Upper lobe of left lung (tissue), 6 donors: ENCODE measurements around the gene CGREF1. TPM values are rescaled to one million over a fixed set of nuclear protein-coding genes. Genes with fewer than 3 reads are reported as not detected.
A peak's percentile ranks its signal among the peaks of the same experiment; 100 is the strongest.

Experiments
- ATAC-seq, 2 donors: fragments of 200-7000 bp; cut with Tn5 transposase; one replicate each; pipeline ENCODE4 v1.9.1; 2022; ENCODE audit warnings: mild to moderate bottlenecking in 2 of 2, moderate library complexity in 2 of 2; ENCODE audit not compliant: low FRiP score in 2 of 2
- DNase-seq, 2 donors: peaks; one replicate each; pipeline ENCODE4 v3.0.0-alpha.2; 2019 to 2020
- H3K27ac ChIP-seq, 4 donors: fragments of 200-600 bp; sonication (generic); one replicate each; pipeline ENCODE4 v1.5.1; 2016 to 2019
- H3K27me3 ChIP-seq, 4 donors: fragments of 200-600 bp; sonication (generic); one replicate each; pipeline ENCODE4 v1.5.1; 2017 to 2019
- H3K36me3 ChIP-seq, 4 donors: fragments of 200-600 bp; sonication (generic); one replicate each; pipeline ENCODE4 v1.5.1; 2016 to 2019
- H3K4me1 ChIP-seq, 4 donors: fragments of 200-600 bp; sonication (generic); one replicate each; pipeline ENCODE4 v1.5.1; 2018 to 2019
- H3K4me3 ChIP-seq, 4 donors: fragments of 200-600 bp; sonication (generic); one replicate each; pipeline ENCODE4 v1.5.1; 2017 to 2019; ENCODE audit warnings: mild to moderate bottlenecking in 2 of 4, moderate library complexity in 1 of 4
- H3K9me3 ChIP-seq, 4 donors: fragments of 200-600 bp; sonication (generic); one replicate each; pipeline ENCODE4 v1.5.1; 2018 to 2019
- CTCF ChIP-seq, 6 experiments: fragments of 450-650 bp in 4 of 6; fragments of 200-600 bp in 2 of 6; sonication (generic) in 2 of 6; IDR thresholded peaks; one replicate each; pipeline ENCODE4 v1.5.1; 2016 to 2019; ENCODE audit warnings: antibody characterized with exemption in 6 of 6
- EP300 ChIP-seq, 4 donors: sonication (generic); formaldehyde crosslinking; IDR thresholded peaks; one replicate each; pipeline ENCODE4 v1.5.1; 2017; ENCODE audit warnings: antibody characterized with exemption in 4 of 4, control low read depth in 2 of 4
- POLR2A ChIP-seq, 4 donors: fragments of 450-650 bp; IDR thresholded peaks; one replicate each; pipeline ENCODE4 v1.5.1; 2016 to 2017; ENCODE audit warnings: antibody characterized with exemption in 4 of 4, mild to moderate bottlenecking in 2 of 4
- POLR2AphosphoS5 ChIP-seq, 2 donors: sonication (generic); formaldehyde crosslinking; IDR thresholded peaks; one replicate each; pipeline ENCODE4 v1.5.1; 2017; ENCODE audit warnings: antibody characterized with exemption in 2 of 2
- WGBS, 2 donors: methylation state at CpG; one replicate each; pipeline ENCODE4 v1.1.5; 2017 to 2018; 5-methylcytosine and 5-hydroxymethylcytosine counted together
- total RNA-seq, 6 donors: library from RNA; depleted of rRNA in 4 of 6; stranded (reverse); fragments of >200 nt in 4 of 6; gene quantifications; one replicate each; pipeline versions ENCODE4 v1.1.0 to v1.2.1, GENCODE V29; 2016 to 2021
- donor health status: DM: no; HTN: no; CAD: no; lungs with moderate emphysema.
- donor health status: DM: no; HTN: yes; CAD: no; lungs with severe emphysema.

The CGREF1 gene
- total RNA-seq, 6 donors from 2014 or later = 0.79 to 1.2 (median 1.0) TPM; not detected in 3

- H3K4me3 ChIP-seq = no peak overlapping the region
- TF ChIP-seq EP300 (IDR thresholded peaks at IDR 0.05) = no peak
- TF ChIP-seq CTCF (IDR thresholded peaks at IDR 0.05) = no peak
- TF ChIP-seq POLR2AphosphoS5 (IDR thresholded peaks at IDR 0.05) = no peak
- no peak for TF ChIP-seq POLR2A (IDR thresholded peaks at IDR 0.05)
- no peaks in the 10 kb centered on the region for H3K9me3 ChIP-seq
- H3K36me3 ChIP-seq = no peaks in the 10 kb centered on the region
- DNase-seq (peak in 1 of 2 donors; percentile 40), ATAC-seq (no peak)
- H3K27ac ChIP-seq = no peak overlapping the region
- no peaks in the 10 kb centered on the region for H3K27me3 ChIP-seq
- H3K4me1 ChIP-seq = peaks cover 7 to 15% (median 10%) of the 10 kb centered on the region in 4 donors
- WGBS, 2 donors = 92 to 94% methylated on average over 24 of the region's 24 CpGs
Measured at GRCh38 chr2:27094353-27094984, 24.5 kb downstream of the CGREF1 start.

GRCh38 chr2:27093430-27094352 lies 25.2 kb downstream of the CGREF1 start:
- Histone ChIP-seq H3K9me3 (no peaks in the 10 kb centered on the region), H3K36me3 (no peaks in the 10 kb centered on the region), H3K4me1 (peaks cover 7 to 15% (median 10%) of the 10 kb centered on the region in 4 donors), H3K4me3 (no peak overlapping the region), H3K27me3 (no peaks in the 10 kb centered on the region), H3K27ac (no peak overlapping the region)
- DNase-seq (no peak), ATAC-seq (no peak)
- WGBS, 2 donors = 82 to 91% methylated on average over 6 of the region's 6 CpGs
- TF ChIP-seq EP300 (IDR thresholded peaks at IDR 0.05) (no peak), CTCF (IDR thresholded peaks at IDR 0.05) (no peak), POLR2A (IDR thresholded peaks at IDR 0.05) (no peak)

GRCh38 chr2:27092696-27093429 lies 26.1 kb downstream of the CGREF1 start:
- ATAC-seq = no peak
- H3K4me3 ChIP-seq = no peak overlapping the region
- no peak for TF ChIP-seq CTCF (IDR thresholded peaks at IDR 0.05)
- no peak for TF ChIP-seq POLR2A (IDR thresholded peaks at IDR 0.05)
- TF ChIP-seq EP300 (IDR thresholded peaks at IDR 0.05) = no peak
- no peak for TF ChIP-seq POLR2AphosphoS5 (IDR thresholded peaks at IDR 0.05)
- H3K4me1 ChIP-seq = peaks cover 7 to 15% (median 10%) of the 10 kb centered on the region in 4 donors
- no peak overlapping the region for H3K27ac ChIP-seq
- H3K27me3 ChIP-seq = no peaks in the 10 kb centered on the region
- DNase-seq = peak in 1 of 2 donors; percentile 59
- no peaks in the 10 kb centered on the region for H3K9me3 ChIP-seq
- H3K36me3 ChIP-seq = no peaks in the 10 kb centered on the region
- WGBS, 2 donors = 77 to 79% methylated on average over 3 to 10 of the region's 10 CpGs

- 75 to 86% methylated on average over 19 to 25 of the region's 25 CpGs for WGBS, 2 donors
- peak in 1 of 2 donors; percentile 50 for DNase-seq
- Histone ChIP-seq H3K9me3 (no peaks in the 10 kb centered on the region), H3K27ac (no peak overlapping the region), H3K4me1 (peaks cover 11 to 19% (median 16%) of the 10 kb centered on the region in 4 donors), H3K27me3 (no peaks in the 10 kb centered on the region), H3K36me3 (no peaks in the 10 kb centered on the region), H3K4me3 (no peak overlapping the region)
- no peak for TF ChIP-seq POLR2A (IDR thresholded peaks at IDR 0.05)
- TF ChIP-seq CTCF (IDR thresholded peaks at IDR 0.05) = no peak
- no peak for TF ChIP-seq POLR2AphosphoS5 (IDR thresholded peaks at IDR 0.05)
- no peak for TF ChIP-seq EP300 (IDR thresholded peaks at IDR 0.05)
- ATAC-seq = no peak
Measured at GRCh38 chr2:27091746-27092695, 26.9 kb downstream of the CGREF1 start.
